ENCODE measurements around the gene TMTC2.

Gene TMTC2

DNA sequence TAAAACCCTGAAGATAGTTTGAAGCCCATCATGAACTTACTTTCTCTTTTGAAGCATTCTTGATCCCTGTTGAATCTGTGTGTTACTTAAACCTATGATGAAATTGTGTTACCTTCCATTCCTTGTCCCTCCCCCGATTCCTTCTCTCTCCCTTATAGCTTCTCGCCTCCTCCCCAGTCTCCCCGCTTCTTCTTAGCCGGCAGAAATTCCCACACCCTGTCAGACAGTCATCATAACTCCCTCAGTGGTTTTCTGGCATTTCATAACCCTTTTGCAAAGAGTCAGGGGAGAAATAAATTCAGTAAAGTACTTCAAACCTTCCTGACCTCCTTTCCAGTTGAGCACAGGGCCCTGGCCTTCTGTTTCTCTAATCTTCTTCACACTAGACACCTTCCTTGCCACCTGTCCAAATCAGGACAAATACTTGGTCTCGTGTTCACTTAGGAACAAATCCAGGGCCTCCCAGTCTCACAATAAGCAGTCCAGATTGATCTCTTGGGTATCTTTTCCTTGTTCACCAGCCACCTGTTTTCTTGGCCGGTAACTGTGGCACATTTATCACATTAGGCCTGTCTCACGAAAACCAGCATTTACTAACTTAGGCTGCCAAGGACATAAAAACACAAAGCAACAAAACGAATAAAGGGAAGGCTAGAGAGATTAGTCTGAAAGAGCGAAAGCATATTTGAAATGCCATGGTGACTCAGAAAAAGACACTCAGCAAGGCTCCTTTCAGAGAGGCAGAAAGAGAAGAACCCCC lies 355.9 kb downstream of the TMTC2 start:
- Histone ChIP-seq H3K9me3 (ENCODE audit: control insufficient read depth, low read length) (no peaks in the 10 kb centered on the region), H3K36me3 (ENCODE audit: control insufficient read depth, insufficient read depth, low read length) (no peaks in the 10 kb centered on the region), H3K4me3 (ENCODE audit: extremely low read depth, insufficient read depth, low read length, poor library complexity, severe bottlenecking) (no peak overlapping the region), H3K27ac (ENCODE audit: low read depth, low read length, severe bottlenecking) (peak overlapping the region; percentile 64), H3K4me1 (ENCODE audit: control insufficient read depth, insufficient read depth, low read length, poor library complexity, severe bottlenecking) (peaks cover 13% of the 10 kb centered on the region)
- 61 to 88% methylated on average over 3 to 6 of the region's 9 CpGs for WGBS, 2 experiments (ENCODE audit: insufficient coverage in 2 of 2)

DNA sequence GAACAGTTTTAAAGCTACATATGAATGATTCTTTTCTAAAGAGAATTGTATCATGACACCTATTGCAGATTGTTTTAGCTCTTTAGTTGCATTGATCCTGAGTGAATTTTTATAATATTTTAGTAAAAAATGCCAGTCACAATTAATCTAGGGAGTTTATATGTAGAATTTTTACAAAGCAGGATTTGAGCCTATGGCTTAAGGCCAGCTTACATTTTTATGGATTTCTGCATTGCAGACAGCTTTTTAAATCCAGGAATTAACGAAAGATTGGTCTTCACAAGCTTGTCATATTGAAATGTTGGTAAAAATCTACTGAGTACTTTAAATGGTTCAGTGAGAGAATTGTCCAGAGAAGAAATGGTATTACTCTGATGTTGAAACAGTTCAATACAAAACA lies 358.0 kb downstream of the TMTC2 start:
- 100% methylated on average over 1 of the region's 1 CpG; no CpG with 5 or more reads in 1 of the 2 experiments for WGBS, 2 experiments (ENCODE audit: insufficient coverage in 2 of 2)
- no peaks in the 10 kb centered on the region for H3K9me3 ChIP-seq (ENCODE audit: control insufficient read depth, low read length)
- no peaks in the 10 kb centered on the region for H3K36me3 ChIP-seq (ENCODE audit: control insufficient read depth, insufficient read depth, low read length)
- peaks cover 13% of the 10 kb centered on the region for H3K4me1 ChIP-seq (ENCODE audit: control insufficient read depth, insufficient read depth, low read length, poor library complexity, severe bottlenecking)
- no peak overlapping the region for H3K27ac ChIP-seq (ENCODE audit: low read depth, low read length, severe bottlenecking)
- H3K4me3 ChIP-seq (ENCODE audit: extremely low read depth, insufficient read depth, low read length, poor library complexity, severe bottlenecking): no peak overlapping the region

DNA sequence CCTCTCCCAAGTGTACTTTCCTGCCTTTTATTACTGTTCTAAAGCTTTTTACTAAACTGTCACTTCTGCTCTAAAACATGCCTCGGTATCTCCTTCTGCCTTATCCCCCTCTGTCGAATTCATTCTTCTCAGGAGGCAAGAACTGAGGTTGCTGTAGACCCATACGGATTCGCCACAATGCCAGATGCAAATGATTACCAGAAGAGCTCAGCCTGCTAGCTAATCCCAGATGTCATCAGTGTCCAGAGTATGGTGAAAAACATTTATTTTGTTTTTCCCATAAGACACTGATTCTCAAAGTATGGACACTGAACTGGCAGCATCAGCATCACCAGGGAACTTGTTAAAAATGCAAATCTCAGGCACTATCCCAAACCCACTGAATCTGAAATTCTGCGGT lies 359.3 kb downstream of the TMTC2 start:
- Histone ChIP-seq H3K27ac (ENCODE audit: low read depth, low read length, severe bottlenecking) (no peak overlapping the region), H3K4me1 (ENCODE audit: control insufficient read depth, insufficient read depth, low read length, poor library complexity, severe bottlenecking) (peaks cover 13% of the 10 kb centered on the region), H3K4me3 (ENCODE audit: extremely low read depth, insufficient read depth, low read length, poor library complexity, severe bottlenecking) (no peak overlapping the region), H3K36me3 (ENCODE audit: control insufficient read depth, insufficient read depth, low read length) (no peaks in the 10 kb centered on the region), H3K9me3 (ENCODE audit: control insufficient read depth, low read length) (no peaks in the 10 kb centered on the region)
- 88 to 100% methylated on average over 5 of the region's 5 CpGs for WGBS, 2 experiments (ENCODE audit: insufficient coverage in 2 of 2)

DNA sequence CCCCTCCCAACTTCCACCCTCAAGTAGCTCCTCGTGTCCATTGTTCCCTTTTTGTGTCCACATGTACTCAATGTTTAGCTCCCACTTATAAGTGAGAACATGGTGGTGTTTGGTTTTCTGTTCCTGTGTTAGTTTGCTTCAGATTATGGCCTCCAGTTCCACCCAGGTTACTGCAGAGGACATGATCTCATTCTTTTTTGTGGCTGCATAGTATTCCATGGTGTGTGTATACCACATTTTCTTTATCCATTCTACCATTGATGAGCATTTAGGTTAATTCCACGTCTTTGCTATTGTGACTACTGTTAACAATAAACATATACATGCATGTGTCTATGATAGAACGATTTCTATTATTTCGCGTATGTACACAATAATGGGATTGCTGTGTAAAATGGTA lies 362.6 kb downstream of the TMTC2 start:
- no peaks in the 10 kb centered on the region for H3K36me3 ChIP-seq (ENCODE audit: control insufficient read depth, insufficient read depth, low read length)
- no peak overlapping the region for H3K4me3 ChIP-seq (ENCODE audit: extremely low read depth, insufficient read depth, low read length, poor library complexity, severe bottlenecking)
- WGBS, 2 experiments (ENCODE audit: insufficient coverage in 2 of 2): no CpG with 5 or more reads among the region's 5 CpGs
- no peak overlapping the region for H3K27ac ChIP-seq (ENCODE audit: low read depth, low read length, severe bottlenecking)
- no peaks in the 10 kb centered on the region for H3K9me3 ChIP-seq (ENCODE audit: control insufficient read depth, low read length)
- H3K4me1 ChIP-seq (ENCODE audit: control insufficient read depth, insufficient read depth, low read length, poor library complexity, severe bottlenecking): peaks cover 4% of the 10 kb centered on the region

DNA sequence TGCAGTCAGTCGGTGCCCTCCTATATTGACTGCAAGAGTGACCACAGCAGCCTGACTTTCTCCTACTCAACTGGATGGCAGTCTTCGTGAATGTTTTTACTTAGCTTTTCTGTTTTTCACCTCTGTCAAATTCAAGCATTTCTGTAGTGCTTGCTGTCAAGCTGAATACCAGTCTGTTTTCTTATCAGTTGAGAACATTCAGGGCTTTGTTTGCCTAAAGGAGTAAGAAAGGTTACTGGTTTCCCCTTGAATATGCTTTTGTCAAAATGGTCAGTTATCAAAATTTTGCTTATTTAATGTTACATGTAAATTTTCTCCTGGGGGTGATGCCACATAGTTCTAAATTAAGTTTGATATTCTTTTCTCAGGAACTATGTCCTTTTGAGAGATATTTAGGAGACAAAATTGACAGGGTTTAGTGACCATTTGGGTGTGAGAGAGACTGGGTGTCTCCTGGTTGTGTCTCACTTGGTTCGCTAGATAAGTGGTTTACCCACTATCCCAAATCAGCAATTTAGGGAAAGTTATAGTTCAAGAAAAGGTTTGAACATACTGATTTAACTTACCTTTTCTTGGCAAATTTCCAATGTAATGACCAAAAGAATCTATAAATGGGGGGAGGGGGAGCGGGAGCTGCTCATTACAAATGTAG lies 366.3 kb downstream of the TMTC2 start:
- Histone ChIP-seq H3K4me1 (ENCODE audit: control insufficient read depth, insufficient read depth, low read length, poor library complexity, severe bottlenecking) (peaks cover 4% of the 10 kb centered on the region), H3K4me3 (ENCODE audit: extremely low read depth, insufficient read depth, low read length, poor library complexity, severe bottlenecking) (no peak overlapping the region), H3K27ac (ENCODE audit: low read depth, low read length, severe bottlenecking) (peak overlapping the region; percentile 54), H3K9me3 (ENCODE audit: control insufficient read depth, low read length) (no peaks in the 10 kb centered on the region), H3K36me3 (ENCODE audit: control insufficient read depth, insufficient read depth, low read length) (no peaks in the 10 kb centered on the region)
- WGBS, 2 experiments (ENCODE audit: insufficient coverage in 2 of 2): 51 to 73% methylated on average over 2 of the region's 4 CpGs

DNA sequence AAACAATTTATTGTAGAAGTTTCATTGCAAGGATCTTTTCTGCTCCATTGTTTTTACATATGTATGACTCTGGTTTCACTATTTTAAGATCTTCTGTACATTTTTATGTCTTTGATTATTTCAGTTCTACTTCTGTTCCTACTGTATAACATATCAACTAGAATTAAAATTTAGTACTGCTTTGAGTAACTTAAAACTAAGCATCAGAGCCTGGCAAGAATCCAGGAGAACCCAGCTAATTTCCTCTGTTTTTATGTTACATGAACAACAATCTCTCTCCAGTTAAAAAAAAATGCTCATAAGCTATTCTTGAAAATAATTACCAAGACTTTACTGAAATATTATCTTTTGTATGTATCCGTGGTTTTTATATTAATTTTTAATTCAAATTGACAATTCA lies 370.7 kb downstream of the TMTC2 start:
- Histone ChIP-seq H3K4me1 (ENCODE audit: control insufficient read depth, insufficient read depth, low read length, poor library complexity, severe bottlenecking) (peaks cover 4% of the 10 kb centered on the region), H3K9me3 (ENCODE audit: control insufficient read depth, low read length) (no peaks in the 10 kb centered on the region), H3K36me3 (ENCODE audit: control insufficient read depth, insufficient read depth, low read length) (no peaks in the 10 kb centered on the region), H3K4me3 (ENCODE audit: extremely low read depth, insufficient read depth, low read length, poor library complexity, severe bottlenecking) (no peak overlapping the region), H3K27ac (ENCODE audit: low read depth, low read length, severe bottlenecking) (no peak overlapping the region)
- WGBS, 2 experiments (ENCODE audit: insufficient coverage in 2 of 2): no CpG with 5 or more reads among the region's 1 CpG

DNA sequence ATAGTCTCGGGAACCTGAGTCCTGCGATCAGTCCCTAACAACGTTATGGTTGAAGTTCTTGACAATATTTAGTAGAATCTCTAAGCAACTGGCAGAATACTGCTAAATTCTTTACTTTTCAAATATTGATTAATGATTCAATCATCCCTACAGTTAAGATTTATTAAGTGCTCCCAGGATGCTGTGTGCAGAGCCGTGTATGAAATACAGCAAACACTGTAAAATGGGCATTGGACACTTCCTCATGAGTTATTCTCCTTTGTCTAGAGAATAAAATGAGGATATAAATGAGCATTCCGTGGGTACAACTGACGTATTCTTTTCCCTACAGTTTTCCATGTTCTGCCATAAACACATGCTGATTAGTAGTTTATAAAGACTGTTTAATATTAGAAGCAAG lies 372.4 kb downstream of the TMTC2 start:
- H3K4me3 ChIP-seq (ENCODE audit: extremely low read depth, insufficient read depth, low read length, poor library complexity, severe bottlenecking): no peak overlapping the region
- H3K9me3 ChIP-seq (ENCODE audit: control insufficient read depth, low read length): no peaks in the 10 kb centered on the region
- H3K4me1 ChIP-seq (ENCODE audit: control insufficient read depth, insufficient read depth, low read length, poor library complexity, severe bottlenecking): no peaks in the 10 kb centered on the region
- H3K27ac ChIP-seq (ENCODE audit: low read depth, low read length, severe bottlenecking): no peak overlapping the region
- 100% methylated on average over 1 to 3 of the region's 6 CpGs for WGBS, 2 experiments (ENCODE audit: insufficient coverage in 2 of 2)
- no peaks in the 10 kb centered on the region for H3K36me3 ChIP-seq (ENCODE audit: control insufficient read depth, insufficient read depth, low read length)

DNA sequence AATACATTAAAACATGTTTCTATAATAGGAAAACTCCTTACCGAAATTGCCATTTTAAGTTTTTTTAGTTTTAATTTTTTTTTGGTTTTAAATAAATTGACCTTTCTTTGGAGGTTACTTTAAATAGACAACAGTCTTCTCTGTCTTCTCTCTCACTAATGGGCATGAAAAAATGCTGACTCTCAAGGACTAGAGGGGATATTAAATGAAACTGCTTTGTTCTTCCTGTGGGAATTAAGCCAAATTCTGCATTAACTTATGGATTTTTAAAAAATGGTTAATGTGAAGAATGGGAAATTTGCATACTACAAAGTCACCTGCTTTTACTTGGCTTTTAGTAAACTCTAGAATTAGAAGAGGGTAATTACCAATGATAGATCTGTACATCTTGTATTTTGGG lies 378.9 kb downstream of the TMTC2 start:
- WGBS, 2 experiments (ENCODE audit: insufficient coverage in 2 of 2): no CpG with 5 or more reads among the region's 1 CpG
- Histone ChIP-seq H3K36me3 (ENCODE audit: control insufficient read depth, insufficient read depth, low read length) (no peaks in the 10 kb centered on the region), H3K4me3 (ENCODE audit: extremely low read depth, insufficient read depth, low read length, poor library complexity, severe bottlenecking) (no peak overlapping the region), H3K9me3 (ENCODE audit: control insufficient read depth, low read length) (no peaks in the 10 kb centered on the region), H3K4me1 (ENCODE audit: control insufficient read depth, insufficient read depth, low read length, poor library complexity, severe bottlenecking) (no peaks in the 10 kb centered on the region), H3K27ac (ENCODE audit: low read depth, low read length, severe bottlenecking) (no peak overlapping the region)

DNA sequence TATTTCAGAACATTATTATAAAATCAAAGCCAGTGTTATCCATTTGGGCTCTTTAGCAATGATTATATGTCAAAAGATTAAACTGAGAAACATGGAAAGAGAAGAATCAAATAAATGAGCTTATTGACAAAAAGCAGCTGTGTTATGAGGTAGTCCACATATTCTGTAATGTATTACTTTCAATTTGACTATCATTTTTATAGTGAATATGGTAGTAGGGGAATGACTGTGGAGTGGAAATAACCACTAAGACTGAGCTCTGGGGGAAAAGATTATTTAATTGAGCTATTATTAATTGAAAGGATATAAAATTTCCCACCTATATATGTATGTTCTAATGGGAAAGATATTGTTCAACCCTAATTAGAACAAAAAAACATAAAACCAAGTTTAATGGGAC lies 381.3 kb downstream of the TMTC2 start:
- no peak overlapping the region for H3K27ac ChIP-seq (ENCODE audit: low read depth, low read length, severe bottlenecking)
- H3K36me3 ChIP-seq (ENCODE audit: control insufficient read depth, insufficient read depth, low read length): no peaks in the 10 kb centered on the region
- H3K9me3 ChIP-seq (ENCODE audit: control insufficient read depth, low read length): no peaks in the 10 kb centered on the region
- H3K4me1 ChIP-seq (ENCODE audit: control insufficient read depth, insufficient read depth, low read length, poor library complexity, severe bottlenecking): no peaks in the 10 kb centered on the region
- H3K4me3 ChIP-seq (ENCODE audit: extremely low read depth, insufficient read depth, low read length, poor library complexity, severe bottlenecking): no peak overlapping the region

DNA sequence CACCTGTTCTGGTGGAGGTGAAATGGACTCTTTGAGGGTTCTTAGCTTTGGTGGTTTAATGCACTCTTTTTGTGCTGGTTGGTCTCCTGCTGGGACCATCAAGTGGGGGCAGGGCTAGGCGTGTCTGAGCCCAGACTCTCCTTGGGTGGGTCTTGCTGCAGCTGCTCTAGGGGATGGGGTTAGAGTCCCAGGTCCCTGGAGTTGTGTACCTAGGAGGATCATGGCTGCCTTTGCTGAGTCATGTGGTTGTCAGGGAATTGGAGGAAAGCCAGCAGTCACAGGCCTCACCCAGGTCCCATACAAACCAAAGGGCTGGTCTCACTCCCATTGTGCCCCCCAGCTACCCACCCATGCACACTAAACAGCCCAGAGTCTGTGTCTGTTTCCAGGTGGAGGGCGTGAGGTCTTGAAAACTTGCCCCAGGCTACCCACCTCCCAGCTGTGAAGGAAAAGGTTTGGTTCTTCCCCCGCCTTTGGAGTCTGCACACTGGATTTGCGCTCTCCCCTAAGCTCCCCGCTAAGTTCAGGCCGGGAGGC lies 387.7 kb downstream of the TMTC2 start:
- Histone ChIP-seq H3K4me3 (ENCODE audit: extremely low read depth, insufficient read depth, low read length, poor library complexity, severe bottlenecking) (no peak overlapping the region), H3K4me1 (ENCODE audit: control insufficient read depth, insufficient read depth, low read length, poor library complexity, severe bottlenecking) (no peaks in the 10 kb centered on the region), H3K36me3 (ENCODE audit: control insufficient read depth, insufficient read depth, low read length) (no peaks in the 10 kb centered on the region), H3K27ac (ENCODE audit: low read depth, low read length, severe bottlenecking) (no peak overlapping the region), H3K9me3 (ENCODE audit: control insufficient read depth, low read length) (peaks cover 7% of the 10 kb centered on the region)
- WGBS, 2 experiments (ENCODE audit: insufficient coverage in 2 of 2): 88 to 100% methylated on average over 1 to 5 of the region's 6 CpGs

DNA sequence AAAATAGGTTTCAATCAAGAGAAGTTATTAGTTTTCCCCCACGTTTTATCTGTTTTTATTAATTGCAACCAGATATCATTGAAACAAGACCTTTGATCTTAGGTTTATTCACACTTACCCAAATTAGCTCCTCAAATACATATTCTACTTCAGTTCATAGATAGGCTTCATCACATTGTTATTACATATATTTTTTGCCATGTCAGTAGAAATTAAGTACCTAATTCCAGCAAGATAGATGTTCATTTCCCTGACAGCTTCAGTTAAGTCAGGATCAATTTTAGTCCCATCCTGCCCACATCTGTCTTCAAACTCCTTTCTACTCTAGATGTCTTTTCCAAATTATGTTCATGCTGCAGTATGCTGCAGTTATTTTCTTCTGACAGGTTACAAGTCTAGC lies 388.8 kb downstream of the TMTC2 start:
- H3K27ac ChIP-seq (ENCODE audit: low read depth, low read length, severe bottlenecking): no peak overlapping the region
- no peaks in the 10 kb centered on the region for H3K4me1 ChIP-seq (ENCODE audit: control insufficient read depth, insufficient read depth, low read length, poor library complexity, severe bottlenecking)
- no peak overlapping the region for H3K4me3 ChIP-seq (ENCODE audit: extremely low read depth, insufficient read depth, low read length, poor library complexity, severe bottlenecking)
- peaks cover 7% of the 10 kb centered on the region for H3K9me3 ChIP-seq (ENCODE audit: control insufficient read depth, low read length)
- H3K36me3 ChIP-seq (ENCODE audit: control insufficient read depth, insufficient read depth, low read length): no peaks in the 10 kb centered on the region
- 88 to 100% methylated on average over 1 of the region's 1 CpG for WGBS, 2 experiments (ENCODE audit: insufficient coverage in 2 of 2)

Measured in mesodermal cell (in vitro differentiated cells).